ENCODE data around the gene NDST3.

The NDST3 gene

GRCh38 chr4:118034053-118034785 lies at the start of gene NDST3:
Gene NDST3 (plus strand): TSS chr4:118034486. CDS start chr4:118053911, 19,425 bp downstream.
- H3K27ac ChIP-seq: no peak within 1 kb of the TSS
- no peaks in the 10 kb centered on the region for H3K36me3 ChIP-seq
- H4K20me1 ChIP-seq: no peaks in the 10 kb centered on the region
- no peak within 1 kb of the TSS for H3K9ac ChIP-seq
- peak within 1 kb of the TSS; percentile 69 for H3K4me2 ChIP-seq
- H3K27me3 ChIP-seq: peaks cover 26% of the 10 kb centered on the region
- H3K4me1 ChIP-seq: peaks cover 7% of the 10 kb centered on the region; the same call in 1 of the 2 replicates
- H3K9me3 ChIP-seq: peaks cover 7% of the 10 kb centered on the region; the same call in 1 of the 2 replicates
- peak within 1 kb of the TSS; percentile 60 for H3K4me3 ChIP-seq
- no peak for TF ChIP-seq Cebpa-rat (IDR thresholded peaks at IDR 0.05)

DNA sequence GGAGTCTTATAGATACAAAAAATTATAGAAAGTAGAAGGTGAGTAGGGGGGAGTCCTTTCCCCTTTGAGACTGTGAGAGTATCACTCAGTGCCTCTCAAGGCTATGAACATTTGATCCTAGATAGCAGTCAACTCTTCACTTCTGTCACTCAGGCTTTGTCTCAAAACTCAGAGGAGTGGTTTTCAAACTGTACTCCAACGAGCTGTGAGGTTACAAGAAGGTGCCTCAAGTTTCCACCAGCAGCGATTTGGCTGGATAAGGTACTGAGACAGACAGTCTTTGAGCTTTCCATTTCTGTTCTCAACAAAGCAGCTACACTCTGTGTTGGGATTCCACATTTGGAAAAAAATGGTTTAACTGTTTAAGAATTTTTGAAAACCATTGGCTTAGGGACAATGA lies 48.0 kb upstream of the NDST3 start:
- Histone ChIP-seq H3K36me3 (no peaks in the 10 kb centered on the region), H3K4me1 (peaks cover 30% of the 10 kb centered on the region), H3K27ac (no peak overlapping the region), H3K9ac (no peak overlapping the region), H3K4me2 (no peak overlapping the region), H4K20me1 (no peaks in the 10 kb centered on the region), H3K27me3 (no peaks in the 10 kb centered on the region), H3K9me3 (no peaks in the 10 kb centered on the region), H3K4me3 (no peak overlapping the region)
- TF ChIP-seq Cebpa-rat (IDR thresholded peaks at IDR 0.05): no peak

GRCh38 chr4:117987464-117987863 lies 46.8 kb upstream of the NDST3 start:
- H3K4me1 ChIP-seq: peaks cover 30% of the 10 kb centered on the region

GRCh38 chr4:117996891-117997290 lies 37.4 kb upstream of the NDST3 start:
- Histone ChIP-seq H3K9ac (no peak overlapping the region), H3K27me3 (no peaks in the 10 kb centered on the region), H3K4me1 (no peaks in the 10 kb centered on the region), H4K20me1 (no peaks in the 10 kb centered on the region), H3K4me3 (no peak overlapping the region), H3K9me3 (no peaks in the 10 kb centered on the region), H3K27ac (no peak overlapping the region), H3K4me2 (no peak overlapping the region), H3K36me3 (no peaks in the 10 kb centered on the region)
- TF ChIP-seq Cebpa-rat (IDR thresholded peaks at IDR 0.05): no peak

More at GRCh38 chr4:117987464-117987863, 46.8 kb upstream of the NDST3 start:
- Histone ChIP-seq H3K36me3 (no peaks in the 10 kb centered on the region), H4K20me1 (no peaks in the 10 kb centered on the region), H3K4me2 (peak overlapping the region; percentile 24), H3K9me3 (no peaks in the 10 kb centered on the region), H3K9ac (no peak overlapping the region), H3K4me3 (no peak overlapping the region), H3K27ac (no peak overlapping the region), H3K27me3 (no peaks in the 10 kb centered on the region)
- no peak for TF ChIP-seq Cebpa-rat (IDR thresholded peaks at IDR 0.05)

- Histone ChIP-seq H3K4me1 (no peaks in the 10 kb centered on the region), H3K4me3 (no peak overlapping the region), H3K4me2 (no peak overlapping the region), H3K9me3 (no peaks in the 10 kb centered on the region), H3K36me3 (no peaks in the 10 kb centered on the region), H3K9ac (no peak overlapping the region), H3K27me3 (no peaks in the 10 kb centered on the region), H3K27ac (no peak overlapping the region), H4K20me1 (no peaks in the 10 kb centered on the region)
- TF ChIP-seq Cebpa-rat (IDR thresholded peaks at IDR 0.05): no peak
These were observed 30.2 kb upstream of the NDST3 start for GRCh38 chr4:118004088-118004487.

DNA sequence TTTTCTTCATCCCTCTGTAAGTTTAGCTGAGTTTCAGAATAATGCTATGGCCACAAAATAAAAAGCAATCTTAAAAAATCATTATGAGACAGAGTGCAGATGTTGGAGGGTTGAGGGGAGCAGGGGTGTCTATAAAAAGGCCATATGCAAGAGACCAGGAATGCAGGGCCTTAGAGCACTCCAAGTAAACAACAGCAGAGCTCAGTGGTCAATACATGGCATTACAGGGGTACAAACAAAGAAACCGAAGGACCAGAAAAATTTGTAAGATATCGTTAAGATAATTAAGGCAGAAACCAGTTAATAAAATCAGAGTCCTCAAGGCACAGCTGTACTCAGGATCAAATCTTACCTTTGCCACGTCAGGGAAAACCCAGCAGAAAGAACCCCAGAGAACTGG lies 28.4 kb upstream of the NDST3 start:
- no peaks in the 10 kb centered on the region for H3K4me1 ChIP-seq
- H4K20me1 ChIP-seq: no peaks in the 10 kb centered on the region
- no peaks in the 10 kb centered on the region for H3K9me3 ChIP-seq
- H3K9ac ChIP-seq: no peak overlapping the region
- H3K4me3 ChIP-seq: no peak overlapping the region
- H3K36me3 ChIP-seq: no peaks in the 10 kb centered on the region
- no peak for TF ChIP-seq Cebpa-rat (IDR thresholded peaks at IDR 0.05)
- no peak overlapping the region for H3K27ac ChIP-seq
- H3K4me2 ChIP-seq: no peak overlapping the region
- H3K27me3 ChIP-seq: no peaks in the 10 kb centered on the region

DNA sequence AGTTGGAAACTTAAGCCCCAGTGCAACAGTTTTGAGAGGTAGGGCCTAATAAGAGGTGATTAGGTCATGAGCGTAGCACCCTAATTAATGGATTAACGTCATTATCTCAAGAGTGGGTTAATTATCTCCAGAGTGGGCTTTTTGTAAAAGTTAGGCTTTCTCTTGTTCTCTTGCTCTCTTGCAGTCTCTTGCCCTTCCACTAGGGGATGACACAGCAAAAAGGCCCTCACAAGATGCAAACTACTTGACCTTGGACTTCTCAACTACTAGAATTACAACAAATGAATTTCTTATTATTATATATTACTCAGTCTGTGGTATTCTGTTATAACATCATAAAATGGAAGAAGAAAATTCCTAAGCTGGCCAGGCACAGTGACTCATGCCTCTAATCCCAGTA lies 22.1 kb upstream of the NDST3 start:
- Histone ChIP-seq H3K36me3 (no peaks in the 10 kb centered on the region), H3K27ac (no peak overlapping the region), H4K20me1 (no peaks in the 10 kb centered on the region), H3K4me2 (no peak overlapping the region), H3K4me1 (no peaks in the 10 kb centered on the region), H3K4me3 (no peak overlapping the region), H3K9me3 (no peaks in the 10 kb centered on the region), H3K27me3 (no peaks in the 10 kb centered on the region), H3K9ac (no peak overlapping the region)
- no peak for TF ChIP-seq Cebpa-rat (IDR thresholded peaks at IDR 0.05)

DNA sequence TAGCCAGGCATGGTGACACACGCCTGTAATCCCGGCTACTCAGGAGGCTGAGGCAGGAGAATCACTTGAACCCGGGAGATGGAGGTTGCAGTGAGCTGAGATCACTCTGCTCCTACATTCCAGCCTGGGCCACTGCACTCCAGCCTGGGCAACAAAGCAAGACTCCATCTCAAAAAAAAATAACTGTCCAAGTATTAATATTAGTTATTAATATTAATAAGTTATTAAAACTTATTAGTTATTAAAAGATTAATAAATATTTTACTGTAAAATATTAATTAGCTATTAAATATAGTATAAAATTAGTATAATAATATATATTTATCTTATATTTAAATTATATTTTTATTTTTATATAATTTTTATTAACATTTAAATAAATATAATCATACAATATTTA lies 19.5 kb upstream of the NDST3 start:
- H3K4me2 ChIP-seq: no peak overlapping the region
- H4K20me1 ChIP-seq: no peaks in the 10 kb centered on the region
- no peaks in the 10 kb centered on the region for H3K9me3 ChIP-seq
- no peak overlapping the region for H3K9ac ChIP-seq
- H3K27ac ChIP-seq: no peak overlapping the region
- TF ChIP-seq Cebpa-rat (IDR thresholded peaks at IDR 0.05): no peak
- no peaks in the 10 kb centered on the region for H3K27me3 ChIP-seq
- no peak overlapping the region for H3K4me3 ChIP-seq
- H3K4me1 ChIP-seq: no peaks in the 10 kb centered on the region
- no peaks in the 10 kb centered on the region for H3K36me3 ChIP-seq

- Histone ChIP-seq H3K4me2 (no peak overlapping the region), H3K27ac (no peak overlapping the region), H3K36me3 (no peaks in the 10 kb centered on the region), H3K4me3 (no peak overlapping the region), H3K27me3 (no peaks in the 10 kb centered on the region), H3K4me1 (no peaks in the 10 kb centered on the region), H3K9ac (no peak overlapping the region), H4K20me1 (no peaks in the 10 kb centered on the region), H3K9me3 (no peaks in the 10 kb centered on the region)
- TF ChIP-seq Cebpa-rat (IDR thresholded peaks at IDR 0.05): no peak
These were observed 15.7 kb upstream of the NDST3 start for GRCh38 chr4:118018381-118019145.

GRCh38 chr4:118026806-118027205 lies 7.5 kb upstream of the NDST3 start:
- H3K4me2 ChIP-seq: no peak overlapping the region
- no peaks in the 10 kb centered on the region for H3K4me1 ChIP-seq
- H3K9ac ChIP-seq: no peak overlapping the region
- H3K27me3 ChIP-seq: no peaks in the 10 kb centered on the region
- no peak overlapping the region for H3K27ac ChIP-seq
- no peaks in the 10 kb centered on the region for H3K9me3 ChIP-seq
- H3K36me3 ChIP-seq: no peaks in the 10 kb centered on the region
- TF ChIP-seq Cebpa-rat (IDR thresholded peaks at IDR 0.05): no peak
- H3K4me3 ChIP-seq: no peak overlapping the region
- H4K20me1 ChIP-seq: no peaks in the 10 kb centered on the region

Measured in BLaER1 (cell line).